K562 (cell line): ENCODE results near the gene PARP15. TPM values are rescaled to one million over a fixed set of nuclear protein-coding genes. Genes with fewer than 3 reads are reported as not detected.

Source experiments
- ATAC-seq: fragments of 200-7000 bp; cut with Tn5 transposase; 3 replicates; pipeline ENCODE4 v1.9.1; 2020; ENCODE audit warnings: moderate library complexity
- BruUV-seq: library from RNA; stranded (reverse); fragments of 400-500 nt; replicated peaks from 2 replicates; lab custom pipeline; 2021; lab: Mats Ljungman, UMichigan
- CTCF ChIA-PET: fragments of 300-600 bp; formaldehyde crosslinking; extraction: SDS; loops from one replicate; lab custom pipeline; 2021; ENCODE audit warnings: low intra/inter-chr PET ratio; lab: Yijun Ruan, JAX
- POLR2A ChIA-PET: fragments of 300-600, 350-650 bp; sonication (Branson Sonifier 250); formaldehyde crosslinking; extraction: SDS; loops from one replicate; lab custom pipeline; 2021; ENCODE audit warnings: antibody characterized with exemption, inconsistent platforms; lab: Yijun Ruan, JAX
- DNase-seq, 4 experiments: peaks; one replicate each; pipeline versions ENCODE4 v3.0.0 to v3.0.0-alpha.2; 2011 to 2018; ENCODE audit warnings: low spot score in 3 of 4, mixed read lengths in 3 of 4; ENCODE audit errors: extremely low read depth in 1 of 4
- FAIRE-seq: peaks from 2 replicates; lab custom pipeline; 2011; peaks lifted over from hg19 to GRCh38; lab: Jason Lieb, UNC
- H2AFZ ChIP-seq: 2 replicates; pipeline ENCODE4 v1.6.0; 2011; ENCODE audit warnings: low read depth, low read length, control low read depth, inconsistent platforms
- H3K27ac ChIP-seq: fragments of 200-600 bp; 3 replicates; pipeline ENCODE4 v1.8.0; 2011; ENCODE audit warnings: low read depth, mild to moderate bottlenecking, control low read depth, inconsistent platforms, low read length, moderate library complexity, mixed read lengths; ENCODE audit errors: extremely low read depth
- H3K27me3 ChIP-seq, 2 experiments: fragments of 300-600 bp in 1 of 2; 2 replicates in 1 of 2; 3 replicates in 1 of 2; pipeline versions ENCODE4 v1.6.0 to v1.8.0; 2011; ENCODE audit warnings: inconsistent platforms in 2 of 2, low read length in 2 of 2, mild to moderate bottlenecking in 1 of 2, mixed read lengths in 1 of 2, moderate library complexity in 1 of 2; ENCODE audit not compliant: control insufficient read depth in 2 of 2, insufficient read depth in 2 of 2
- H3K36me3 ChIP-seq: fragments of 300-600 bp; 3 replicates; pipeline ENCODE4 v1.8.0; 2011; ENCODE audit warnings: mild to moderate bottlenecking, low read length, inconsistent platforms; ENCODE audit not compliant: control insufficient read depth, insufficient read depth
- H3K4me1 ChIP-seq, 2 experiments: fragments of 200-600 bp in 1 of 2; replicated peaks in 1 of 2; 2 replicates in 1 of 2; 3 replicates in 1 of 2; pipeline versions ENCODE4 v1.5.1 to v1.8.0; 2011; ENCODE audit warnings: inconsistent platforms in 2 of 2, low read length in 2 of 2, mild to moderate bottlenecking in 1 of 2, mixed read lengths in 1 of 2, moderate library complexity in 1 of 2; ENCODE audit not compliant: control insufficient read depth in 2 of 2, insufficient read depth in 2 of 2
- H3K4me2 ChIP-seq: 2 replicates; pipeline ENCODE4 v1.6.1; 2011; ENCODE audit warnings: low read length, control low read depth, inconsistent platforms, mixed read lengths; ENCODE audit not compliant: insufficient read depth
- H3K4me3 ChIP-seq: fragments of 200-600 bp; sonication (generic), shearing (Covaris generic); 2 replicates; pipeline ENCODE4 v1.5.1; 2016; ENCODE audit warnings: control low read depth, inconsistent platforms
- H3K79me2 ChIP-seq: fragments of 200-600 bp; 3 replicates; pipeline ENCODE4 v1.8.0; 2011; ENCODE audit warnings: low read length, inconsistent platforms; ENCODE audit not compliant: control insufficient read depth, insufficient read depth
- H3K9ac ChIP-seq, 2 experiments: 2 replicates each; pipeline versions ENCODE4 v1.6.0 to v1.6.1; 2011; ENCODE audit warnings: low read depth in 2 of 2, low read length in 2 of 2, control low read depth in 1 of 2, inconsistent platforms in 1 of 2, mild to moderate bottlenecking in 1 of 2, mixed read lengths in 1 of 2; ENCODE audit not compliant: insufficient read depth in 1 of 2
- H3K9me1 ChIP-seq: one replicate; pipeline ENCODE4 v1.6.0; 2011; ENCODE audit warnings: inconsistent platforms, mild to moderate bottlenecking, low read length, moderate library complexity; ENCODE audit not compliant: control insufficient read depth, insufficient read depth
- H3K9me3 ChIP-seq: replicated peaks from 2 replicates; pipeline ENCODE4 v1.5.1; 2011; ENCODE audit warnings: low read depth, low read length, inconsistent platforms; ENCODE audit not compliant: control insufficient read depth, insufficient read depth
- H4K20me1 ChIP-seq: replicated peaks from 2 replicates; pipeline ENCODE4 v1.6.1; 2011; ENCODE audit warnings: low read length, inconsistent platforms, mixed read lengths; ENCODE audit not compliant: control insufficient read depth, insufficient read depth
- ZNF699 ChIP-seq: fragments of 250-450 bp; sonication (Bioruptor Pico); IDR thresholded peaks from 2 replicates; pipeline ENCODE4 v1.8.0; 2021; ENCODE audit warnings: mild to moderate bottlenecking, moderate library complexity; ENCODE audit not compliant: insufficient replicate concordance
- WGBS: fragments of 100-300 bp; shearing (Covaris generic); methylation state at CpG from one replicate; pipeline ENCODE4 v1.1.6; 2016; ENCODE audit warnings: low coverage, mixed read lengths; ENCODE audit not compliant: insufficient coverage; ENCODE audit errors: missing lambda C conversion rate; 5-methylcytosine and 5-hydroxymethylcytosine counted together
- in situ Hi-C: fragments of 300-500 bp; cut with MboI; formaldehyde crosslinking; loops from 4 replicates; pipeline ENCODE4 v1.15.0; 2018; ENCODE audit warnings: inconsistent platforms, mixed read lengths
- intact Hi-C: fragments of 100-400 bp; cut with micrococcal nuclease; formaldehyde crosslinking; loops from 2 replicates; pipeline ENCODE4 v1.14.2; 2022
- polyA plus RNA-seq, 8 experiments: library from polyadenylated mRNA; depleted of rRNA in 4 of 8; stranded (reverse) in 5 of 8; unstranded in 3 of 8; fragments of >200 nt; fragmentation: Nextera tagmentation in 2 of 8; fragmentation: Illumina TruSeq in 1 of 8; extraction: Ambion mirVana in 2 of 8; extraction: Trizol in 1 of 8; gene quantifications; 2 replicates each; pipeline versions ENCODE4 v1.2.1 to v1.2.3, GENCODE V29; 2011 to 2014; ENCODE audit warnings: inconsistent platforms in 1 of 8, missing spikeins in 1 of 8
- total RNA-seq, 7 experiments: library from RNA; depleted of rRNA in 6 of 7; stranded (reverse); fragments of >200 nt in 6 of 7; fragmentation: Illumina TruSeq in 2 of 7; extraction: Trizol in 2 of 7; gene quantifications; 2 replicates each; pipeline versions ENCODE4 v1.2.1 to v1.2.3, GENCODE V29; 2011 to 2021; ENCODE audit warnings: low replicate concordance in 1 of 7
- TF ChIP-seq, protein P1 (sequence below): sonication (generic); formaldehyde crosslinking; IDR thresholded peaks from 2 replicates; pipeline ENCODE4 v1.8.0; 2022; ENCODE audit warnings: mild to moderate bottlenecking, missing genetic modification reagents

PARP15 gene
- total and polyA plus RNA-seq, 9 of the 15 experiments (the other 6 are each of a cell fraction or from before 2014, with no cell fraction given): 0.05 to 0.40 (median 0.13) TPM

DNA sequence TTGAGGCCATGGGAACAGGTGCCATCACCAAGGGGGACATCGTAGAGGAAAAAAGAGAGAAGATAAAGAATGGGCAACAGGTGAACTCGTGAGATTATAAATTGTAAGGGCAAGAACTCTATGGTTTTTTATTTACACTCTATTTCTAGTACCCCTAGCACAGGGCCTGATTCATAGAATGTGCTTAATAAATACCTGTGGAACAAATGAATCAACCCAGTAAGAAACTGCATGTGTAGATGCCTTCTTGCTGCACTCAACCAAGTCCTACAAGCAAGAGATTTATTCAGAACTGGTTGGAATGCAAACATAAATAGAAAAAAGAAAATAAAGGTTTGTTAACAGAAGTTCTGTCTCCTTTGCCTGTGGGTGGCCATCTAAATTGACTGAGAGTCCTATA is 44.0 kb upstream of the PARP15 start:
- WGBS: 13% methylated on average over 2 of the region's 2 CpGs
- H2AFZ ChIP-seq: no peak overlapping the region
- POLR2A ChIA-PET: no interaction called here
- no peak overlapping the region for H3K4me3 ChIP-seq
- CTCF ChIA-PET: no interaction called here
- no peaks in the 10 kb centered on the region for H3K27me3 ChIP-seq
- no peaks in the 10 kb centered on the region for H3K9me1 ChIP-seq
- H3K79me2 ChIP-seq: no peaks in the 10 kb centered on the region
- intact Hi-C loops: no loop called here
- H3K36me3 ChIP-seq: 0 out of 3 replicates have a peak, but pooled peaks cover 2% of the 10 kb centered on the region
- H3K4me2 ChIP-seq: no peak overlapping the region
- H3K27ac ChIP-seq: no peak overlapping the region
- no peaks in the 10 kb centered on the region for H3K9me3 ChIP-seq
- H3K4me1 ChIP-seq: no peaks in the 10 kb centered on the region
- ATAC-seq: no peak
- DNase-seq: no peak
- TF ChIP-seq, protein P1, sequence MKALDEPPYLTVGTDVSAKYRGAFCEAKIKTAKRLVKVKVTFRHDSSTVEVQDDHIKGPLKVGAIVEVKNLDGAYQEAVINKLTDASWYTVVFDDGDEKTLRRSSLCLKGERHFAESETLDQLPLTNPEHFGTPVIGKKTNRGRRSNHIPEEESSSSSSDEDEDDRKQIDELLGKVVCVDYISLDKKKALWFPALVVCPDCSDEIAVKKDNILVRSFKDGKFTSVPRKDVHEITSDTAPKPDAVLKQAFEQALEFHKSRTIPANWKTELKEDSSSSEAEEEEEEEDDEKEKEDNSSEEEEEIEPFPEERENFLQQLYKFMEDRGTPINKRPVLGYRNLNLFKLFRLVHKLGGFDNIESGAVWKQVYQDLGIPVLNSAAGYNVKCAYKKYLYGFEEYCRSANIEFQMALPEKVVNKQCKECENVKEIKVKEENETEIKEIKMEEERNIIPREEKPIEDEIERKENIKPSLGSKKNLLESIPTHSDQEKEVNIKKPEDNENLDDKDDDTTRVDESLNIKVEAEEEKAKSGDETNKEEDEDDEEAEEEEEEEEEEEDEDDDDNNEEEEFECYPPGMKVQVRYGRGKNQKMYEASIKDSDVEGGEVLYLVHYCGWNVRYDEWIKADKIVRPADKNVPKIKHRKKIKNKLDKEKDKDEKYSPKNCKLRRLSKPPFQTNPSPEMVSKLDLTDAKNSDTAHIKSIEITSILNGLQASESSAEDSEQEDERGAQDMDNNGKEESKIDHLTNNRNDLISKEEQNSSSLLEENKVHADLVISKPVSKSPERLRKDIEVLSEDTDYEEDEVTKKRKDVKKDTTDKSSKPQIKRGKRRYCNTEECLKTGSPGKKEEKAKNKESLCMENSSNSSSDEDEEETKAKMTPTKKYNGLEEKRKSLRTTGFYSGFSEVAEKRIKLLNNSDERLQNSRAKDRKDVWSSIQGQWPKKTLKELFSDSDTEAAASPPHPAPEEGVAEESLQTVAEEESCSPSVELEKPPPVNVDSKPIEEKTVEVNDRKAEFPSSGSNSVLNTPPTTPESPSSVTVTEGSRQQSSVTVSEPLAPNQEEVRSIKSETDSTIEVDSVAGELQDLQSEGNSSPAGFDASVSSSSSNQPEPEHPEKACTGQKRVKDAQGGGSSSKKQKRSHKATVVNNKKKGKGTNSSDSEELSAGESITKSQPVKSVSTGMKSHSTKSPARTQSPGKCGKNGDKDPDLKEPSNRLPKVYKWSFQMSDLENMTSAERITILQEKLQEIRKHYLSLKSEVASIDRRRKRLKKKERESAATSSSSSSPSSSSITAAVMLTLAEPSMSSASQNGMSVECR (CRISPR knock-in tag): no peak
- no peak for TF ChIP-seq ZNF699 (CRISPR knock-in tag)
- no peaks in the 10 kb centered on the region for H4K20me1 ChIP-seq
- BruUV-seq: no TSS peak
- no peak overlapping the region for H3K9ac ChIP-seq
- no peak for FAIRE-seq
- in situ Hi-C loops: no loop called here
